Measurements from ENCODE around the gene STAP1.

STAP1 gene

GRCh38 chr4:67604749-67605148 lies 46.2 kb downstream of the STAP1 start:
- no peak overlapping the region for H3K4me3 ChIP-seq (ENCODE audit: control insufficient read depth, low read depth, low read length)
- no peak for TF ChIP-seq CTCF (IDR thresholded peaks at IDR 0.05; ENCODE audit: control insufficient read depth, insufficient read depth, low read depth, low read length, missing control alignments)
- DNase-seq (ENCODE audit: low read depth), result no peak

GRCh38 chr4:67608027-67608426 lies 49.5 kb downstream of the STAP1 start:
- no peak overlapping the region for H3K4me3 ChIP-seq (ENCODE audit: control insufficient read depth, low read depth, low read length)
- DNase-seq (ENCODE audit: low read depth), result no peak
- no peak for TF ChIP-seq CTCF (IDR thresholded peaks at IDR 0.05; ENCODE audit: control insufficient read depth, insufficient read depth, low read depth, low read length, missing control alignments)

- H3K4me3 ChIP-seq (ENCODE audit: control insufficient read depth, low read depth, low read length), result no peak overlapping the region
- DNase-seq (ENCODE audit: low read depth), result no peak
- TF ChIP-seq CTCF (IDR thresholded peaks at IDR 0.05; ENCODE audit: control insufficient read depth, insufficient read depth, low read depth, low read length, missing control alignments), result no peak
Measured at GRCh38 chr4:67614186-67614585, 55.7 kb downstream of the STAP1 start.

- no peak for TF ChIP-seq CTCF (IDR thresholded peaks at IDR 0.05; ENCODE audit: control insufficient read depth, insufficient read depth, low read depth, low read length, missing control alignments)
- no peak for DNase-seq (ENCODE audit: low read depth)
- no peak overlapping the region for H3K4me3 ChIP-seq (ENCODE audit: control insufficient read depth, low read depth, low read length)
Measured at GRCh38 chr4:67615119-67615518, 56.6 kb downstream of the STAP1 start.

- DNase-seq (ENCODE audit: low read depth), result no peak
- H3K4me3 ChIP-seq (ENCODE audit: control insufficient read depth, low read depth, low read length), result no peak overlapping the region
- TF ChIP-seq CTCF (IDR thresholded peaks at IDR 0.05; ENCODE audit: control insufficient read depth, insufficient read depth, low read depth, low read length, missing control alignments), result no peak
Measured at GRCh38 chr4:67616478-67616877, 58.0 kb downstream of the STAP1 start.

- no peak for DNase-seq (ENCODE audit: low read depth)
- no peak for TF ChIP-seq CTCF (IDR thresholded peaks at IDR 0.05; ENCODE audit: control insufficient read depth, insufficient read depth, low read depth, low read length, missing control alignments)
Measured at GRCh38 chr4:67624939-67625338, 66.4 kb downstream of the STAP1 start.

GRCh38 chr4:67632492-67632891 lies 74.0 kb downstream of the STAP1 start:
- H3K4me3 ChIP-seq (ENCODE audit: control insufficient read depth, low read depth, low read length), result no peak overlapping the region
- no peak for DNase-seq (ENCODE audit: low read depth)
- no peak for TF ChIP-seq CTCF (IDR thresholded peaks at IDR 0.05; ENCODE audit: control insufficient read depth, insufficient read depth, low read depth, low read length, missing control alignments)

More at GRCh38 chr4:67624939-67625338, 66.4 kb downstream of the STAP1 start:
- H3K4me3 ChIP-seq (ENCODE audit: control insufficient read depth, low read depth, low read length), result no peak overlapping the region

Data from AG09309 (cell line).